H9 (cell line): ENCODE data around the gene DCDC1. TPM values are rescaled to one million over a fixed set of nuclear protein-coding genes. Genes with fewer than 3 reads are reported as not detected.

Source experiments
- DNase-seq: peaks from one replicate; pipeline ENCODE4 v3.0.0-alpha.2; 2017
- H2AFZ ChIP-seq: one replicate; pipeline ENCODE4 v1.6.1; 2013; ENCODE audit warnings: mild to moderate bottlenecking, low read length, control low read depth, moderate library complexity
- H2AK5ac ChIP-seq: 2 replicates; pipeline ENCODE4 v1.6.1; 2013; ENCODE audit warnings: low read length, control low read depth, mixed read lengths; ENCODE audit not compliant: insufficient read length
- H2BK120ac ChIP-seq: one replicate; pipeline ENCODE4 v1.6.1; 2013; ENCODE audit warnings: low read depth, mild to moderate bottlenecking, low read length, control low read depth, inconsistent platforms; ENCODE audit not compliant: poor library complexity, severe bottlenecking
- H2BK12ac ChIP-seq: 2 replicates; pipeline ENCODE4 v1.6.1; 2013; ENCODE audit warnings: low read length, control low read depth, mixed read lengths, low read depth; ENCODE audit not compliant: insufficient read length
- H2BK15ac ChIP-seq: 2 replicates; pipeline ENCODE4 v1.6.1; 2013; ENCODE audit warnings: low read depth, low read length, control low read depth
- H2BK20ac ChIP-seq: one replicate; pipeline ENCODE4 v1.6.1; 2013; ENCODE audit warnings: low read depth, mild to moderate bottlenecking, low read length, control low read depth, inconsistent platforms; ENCODE audit not compliant: poor library complexity, severe bottlenecking
- H2BK5ac ChIP-seq: 2 replicates; pipeline ENCODE4 v1.6.1; 2013; ENCODE audit warnings: low read length, control low read depth, mixed read lengths; ENCODE audit not compliant: insufficient read length
- H3K14ac ChIP-seq: 2 replicates; pipeline ENCODE4 v1.6.1; 2013; ENCODE audit warnings: low read length, control low read depth; ENCODE audit not compliant: insufficient read depth
- H3K18ac ChIP-seq: 2 replicates; pipeline ENCODE4 v1.6.1; 2013; ENCODE audit warnings: low read depth, mild to moderate bottlenecking, mixed read lengths, low read length, control low read depth; ENCODE audit not compliant: insufficient read length
- H3K23ac ChIP-seq: 2 replicates; pipeline ENCODE4 v1.6.1; 2013; ENCODE audit warnings: low read length, control low read depth, mixed read lengths, low read depth; ENCODE audit not compliant: insufficient read length
- H3K23me2 ChIP-seq: 2 replicates; pipeline ENCODE4 v1.6.1; 2013; ENCODE audit warnings: low read depth, mild to moderate bottlenecking, mixed read lengths, low read length, control low read depth; ENCODE audit not compliant: insufficient read length, poor library complexity, severe bottlenecking
- H3K27ac ChIP-seq: 2 replicates; pipeline ENCODE4 v1.5.1; 2013; ENCODE audit warnings: low read length, control low read depth, mixed read lengths, low read depth; ENCODE audit not compliant: insufficient read length
- H3K27me3 ChIP-seq: 2 replicates; pipeline ENCODE4 v1.6.1; 2013; ENCODE audit warnings: low read length, control low read depth, inconsistent platforms; ENCODE audit not compliant: insufficient read depth
- H3K4ac ChIP-seq: 2 replicates; pipeline ENCODE4 v1.6.1; 2013; ENCODE audit warnings: low read depth, mild to moderate bottlenecking, control low read depth, inconsistent platforms, low read length, moderate library complexity
- H3K4me1 ChIP-seq: 2 replicates; pipeline ENCODE4 v1.6.1; 2013; ENCODE audit warnings: low read length, control low read depth, inconsistent platforms; ENCODE audit not compliant: insufficient read depth
- H3K4me2 ChIP-seq: 2 replicates; pipeline ENCODE4 v1.6.1; 2013; ENCODE audit warnings: low read length, control low read depth, mixed read lengths; ENCODE audit not compliant: insufficient read length, insufficient read depth
- H3K56ac ChIP-seq: 2 replicates; pipeline ENCODE4 v1.6.1; 2013; ENCODE audit warnings: low read depth, mild to moderate bottlenecking, mixed read lengths, low read length, control low read depth; ENCODE audit not compliant: insufficient read length
- H3K79me1 ChIP-seq: 2 replicates; pipeline ENCODE4 v1.6.1; 2013; ENCODE audit warnings: low read depth, mild to moderate bottlenecking, moderate library complexity, low read length, control low read depth, inconsistent platforms; ENCODE audit not compliant: insufficient read depth, poor library complexity, severe bottlenecking
- H3K79me2 ChIP-seq: 2 replicates; pipeline ENCODE4 v1.6.1; 2013; ENCODE audit warnings: low read length, control low read depth, inconsistent platforms; ENCODE audit not compliant: insufficient read depth
- H3K9ac ChIP-seq: 2 replicates; pipeline ENCODE4 v1.6.1; 2013; ENCODE audit warnings: low read length, control low read depth, mixed read lengths; ENCODE audit not compliant: insufficient read length; ENCODE audit errors: extremely low read depth
- H3K9me3 ChIP-seq: one replicate; pipeline ENCODE4 v1.6.1; 2013; ENCODE audit warnings: low read depth, low read length, inconsistent platforms; ENCODE audit not compliant: control insufficient read depth
- H3T11ph ChIP-seq: one replicate; pipeline ENCODE4 v1.6.1; 2013; ENCODE audit warnings: mild to moderate bottlenecking, low read length, control low read depth, inconsistent platforms
- H4K20me1 ChIP-seq: one replicate; pipeline ENCODE4 v1.6.1; 2013; ENCODE audit not compliant: control insufficient read depth, insufficient read length, insufficient read depth
- H4K5ac ChIP-seq: 2 replicates; pipeline ENCODE4 v1.6.1; 2013; ENCODE audit warnings: low read depth, mild to moderate bottlenecking, mixed read lengths, low read length, control low read depth; ENCODE audit not compliant: insufficient read length
- H4K8ac ChIP-seq: replicated peaks from 2 replicates; pipeline ENCODE4 v1.6.1; 2013; ENCODE audit warnings: low read length, control low read depth, mixed read lengths, low read depth; ENCODE audit not compliant: insufficient read length
- H4K91ac ChIP-seq: 2 replicates; pipeline ENCODE4 v1.6.1; 2013; ENCODE audit warnings: low read depth, mild to moderate bottlenecking, moderate library complexity, mixed read lengths, low read length, control low read depth; ENCODE audit not compliant: insufficient read length
- H3K27ac Mint-ChIP-seq, 3 experiments: 2 replicates in 2 of 3; 3 replicates in 1 of 3; pipeline ENCODE4 v1.8.0; 2020 to 2021; ENCODE audit warnings: mixed read lengths in 3 of 3, mild to moderate bottlenecking in 1 of 3, moderate library complexity in 1 of 3
- H3K27me3 Mint-ChIP-seq: 2 replicates; pipeline ENCODE4 v1.8.0; 2021; ENCODE audit warnings: low read depth, mild to moderate bottlenecking, moderate library complexity, mixed read lengths
- H3K36me3 Mint-ChIP-seq, 3 experiments: 2 replicates in 2 of 3; 3 replicates in 1 of 3; pipeline ENCODE4 v1.8.0; 2020 to 2021; ENCODE audit warnings: low read depth in 3 of 3, mixed read lengths in 3 of 3; ENCODE audit not compliant: insufficient read depth in 1 of 3
- H3K4me1 Mint-ChIP-seq, 2 experiments: 2 replicates each; pipeline ENCODE4 v1.8.0; 2020; ENCODE audit warnings: mixed read lengths in 2 of 2
- H3K4me3 Mint-ChIP-seq, 2 experiments: 2 replicates in 1 of 2; 3 replicates in 1 of 2; pipeline ENCODE4 v1.8.0; 2020 to 2021; ENCODE audit warnings: mild to moderate bottlenecking in 2 of 2, mixed read lengths in 2 of 2, moderate library complexity in 1 of 2
- H3K9me3 Mint-ChIP-seq, 2 experiments: 2 replicates in 1 of 2; 3 replicates in 1 of 2; pipeline ENCODE4 v1.8.0; 2020; ENCODE audit warnings: mild to moderate bottlenecking in 2 of 2, mixed read lengths in 2 of 2, moderate library complexity in 1 of 2
- WGBS: extraction: QIAGEN DNeasy Blood & Tissue Kit; methylation state at CpG from one replicate; pipeline ENCODE4 v1.1.7; 2013; ENCODE audit warnings: missing lambda C conversion rate, low lambda C conversion rate, mixed read lengths; ENCODE audit not compliant: insufficient read length; ENCODE audit errors: extremely low coverage; 5-methylcytosine and 5-hydroxymethylcytosine counted together
- total RNA-seq: library from RNA; stranded (reverse); gene quantifications from 2 replicates; pipeline ENCODE4 v1.2.1, GENCODE V29; 2021
- TF ChIP-seq, protein P1 (sequence below): fragments of 200-600 bp; sonication (generic); conservative IDR thresholded peaks from 3 replicates; pipeline ENCODE4 v1.8.0; 2021; ENCODE audit warnings: antibody characterized with exemption, mild to moderate bottlenecking

The DCDC1 gene
- total RNA-seq, 1 experiment from 2014 or later = 0.09 TPM

DNA sequence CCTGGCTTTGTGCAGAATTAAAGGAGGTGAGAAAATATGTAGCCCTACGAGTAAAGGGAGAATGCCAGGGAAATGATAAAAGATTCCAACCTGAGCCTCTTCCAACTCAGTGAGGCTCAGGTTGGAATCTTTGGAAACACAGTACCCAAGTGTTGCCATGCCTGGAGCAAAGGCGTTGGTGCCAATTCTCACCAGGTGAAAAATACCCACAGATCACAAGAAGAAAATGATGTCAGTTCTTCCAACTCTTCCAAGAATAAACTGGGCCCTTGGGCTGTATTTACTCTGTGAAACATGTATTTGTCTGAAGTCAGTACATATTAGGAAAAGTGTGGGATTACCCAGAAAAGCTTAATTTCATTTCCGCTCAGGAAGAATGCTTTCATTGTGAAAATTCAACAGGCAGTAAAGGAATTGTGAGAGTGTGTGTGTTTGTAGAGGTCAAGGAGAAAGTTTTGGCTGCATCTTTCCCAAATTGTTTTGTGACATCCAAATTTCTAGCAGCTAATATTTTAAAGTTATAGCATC, 548.0 kb downstream of the DCDC1 start:
- H3K9me3 ChIP-seq = no peaks in the 10 kb centered on the region
- H3K27me3 ChIP-seq = no peaks in the 10 kb centered on the region
- Mint-ChIP-seq H3K36me3 (no peaks in the 10 kb centered on the region), H3K4me1 (peaks cover 0 to 4% of the 10 kb centered on the region in 2 experiments; a peak in 1 of 4 replicates), H3K4me3 (no peak overlapping the region), H3K27me3 (peaks cover 2% of the 10 kb centered on the region; the same call in 1 of the 2 replicates), H3K9me3 (no peaks in the 10 kb centered on the region), H3K27ac (no peak overlapping the region; a peak in 1 of 7 replicates)
- H3K56ac ChIP-seq = no peak overlapping the region
- H3K23ac ChIP-seq = no peak overlapping the region
- no peak overlapping the region for H3K4ac ChIP-seq
- no peaks in the 10 kb centered on the region for H3K23me2 ChIP-seq
- no peak overlapping the region for H3K18ac ChIP-seq
- no peak overlapping the region for H2BK15ac ChIP-seq
- no peaks in the 10 kb centered on the region for H3K4me1 ChIP-seq
- DNase-seq = no peak
- H2BK20ac ChIP-seq = no peak overlapping the region
- H2BK5ac ChIP-seq = no peak overlapping the region
- TF ChIP-seq, protein P1, sequence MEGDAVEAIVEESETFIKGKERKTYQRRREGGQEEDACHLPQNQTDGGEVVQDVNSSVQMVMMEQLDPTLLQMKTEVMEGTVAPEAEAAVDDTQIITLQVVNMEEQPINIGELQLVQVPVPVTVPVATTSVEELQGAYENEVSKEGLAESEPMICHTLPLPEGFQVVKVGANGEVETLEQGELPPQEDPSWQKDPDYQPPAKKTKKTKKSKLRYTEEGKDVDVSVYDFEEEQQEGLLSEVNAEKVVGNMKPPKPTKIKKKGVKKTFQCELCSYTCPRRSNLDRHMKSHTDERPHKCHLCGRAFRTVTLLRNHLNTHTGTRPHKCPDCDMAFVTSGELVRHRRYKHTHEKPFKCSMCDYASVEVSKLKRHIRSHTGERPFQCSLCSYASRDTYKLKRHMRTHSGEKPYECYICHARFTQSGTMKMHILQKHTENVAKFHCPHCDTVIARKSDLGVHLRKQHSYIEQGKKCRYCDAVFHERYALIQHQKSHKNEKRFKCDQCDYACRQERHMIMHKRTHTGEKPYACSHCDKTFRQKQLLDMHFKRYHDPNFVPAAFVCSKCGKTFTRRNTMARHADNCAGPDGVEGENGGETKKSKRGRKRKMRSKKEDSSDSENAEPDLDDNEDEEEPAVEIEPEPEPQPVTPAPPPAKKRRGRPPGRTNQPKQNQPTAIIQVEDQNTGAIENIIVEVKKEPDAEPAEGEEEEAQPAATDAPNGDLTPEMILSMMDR = no peak
- H2BK120ac ChIP-seq = no peak overlapping the region
- H4K20me1 ChIP-seq = no peaks in the 10 kb centered on the region
- H3K79me2 ChIP-seq = no peaks in the 10 kb centered on the region
- H3K79me1 ChIP-seq = no peaks in the 10 kb centered on the region
- H4K91ac ChIP-seq = no peak overlapping the region
- no CpG with 5 or more reads among the region's 3 CpGs for WGBS
- no peak overlapping the region for H3K27ac ChIP-seq
- H4K8ac ChIP-seq = no peak overlapping the region
- no peak overlapping the region for H4K5ac ChIP-seq
- H2AFZ ChIP-seq = no peak overlapping the region
- no peak overlapping the region for H2AK5ac ChIP-seq
- no peak overlapping the region for H2BK12ac ChIP-seq
- no peak overlapping the region for H3K4me2 ChIP-seq
- H3T11ph ChIP-seq = no peak overlapping the region
- H3K14ac ChIP-seq = no peak overlapping the region
- H3K9ac ChIP-seq = no peak overlapping the region
